Activated naive CD4-positive, alpha-beta T cell treated with anti-CD3 and anti-CD28 coated beads for 36 hours (primary cell): ENCODE data around the gene AGXT2. TPM values are rescaled to one million over a fixed set of nuclear protein-coding genes. Genes with fewer than 3 reads are reported as not detected.

Experiments used
- CTCF ChIA-PET: fragments of 350-600 bp; sonication (Branson Sonifier 250); formaldehyde crosslinking; loops from one replicate; lab custom pipeline; 2021; ENCODE audit warnings: antibody characterized with exemption; lab: Charles Lee
- DNase-seq: peaks from one replicate; pipeline ENCODE4 v3.0.0-alpha.2; 2020
- H3K27ac Mint-ChIP-seq: one replicate; pipeline ENCODE4 v1.8.0; 2021; ENCODE audit warnings: mild to moderate bottlenecking, mixed read lengths
- H3K27me3 Mint-ChIP-seq: one replicate; pipeline ENCODE4 v1.8.0; 2021; ENCODE audit warnings: low read depth, mixed read lengths
- H3K36me3 Mint-ChIP-seq: one replicate; pipeline ENCODE4 v1.8.0; 2021; ENCODE audit warnings: low read depth, mixed read lengths
- H3K4me1 Mint-ChIP-seq: one replicate; pipeline ENCODE4 v1.8.0; 2021; ENCODE audit warnings: low read depth, mixed read lengths
- H3K4me3 Mint-ChIP-seq: one replicate; pipeline ENCODE4 v1.8.0; 2021; ENCODE audit warnings: mild to moderate bottlenecking, moderate library complexity, mixed read lengths
- H3K9me3 Mint-ChIP-seq: one replicate; pipeline ENCODE4 v1.8.0; 2021; ENCODE audit warnings: mixed read lengths
- intact Hi-C: fragments of 100-400 bp; cut with micrococcal nuclease; formaldehyde crosslinking; loops from one replicate; pipeline ENCODE4 v1.15.1; 2023
- total RNA-seq, 2 experiments: library from RNA; stranded (reverse); gene quantifications; one replicate each; pipeline ENCODE4 v1.2.3, GENCODE V29; 2021

AGXT2 gene
- total RNA-seq, 2 experiments from 2014 or later, result not detected

- no peak overlapping the region for H3K4me3 Mint-ChIP-seq
- no peaks in the 10 kb centered on the region for H3K9me3 Mint-ChIP-seq
- intact Hi-C loops, result loop anchor here (5.0 kb wide), 2 partner anchors 107 to 167 kb away; partner anchors contain the start of gene TTC23L
- H3K4me1 Mint-ChIP-seq, result no peaks in the 10 kb centered on the region
- CTCF ChIA-PET, result interaction anchor here (0.7 to 3.2 kb wide), 16 partner anchors 8 to 523 kb away, joined by 3 to 26 read pairs (median 3); partner anchors contain the start of gene DNAJC21
- H3K27ac Mint-ChIP-seq, result no peak overlapping the region
- no peaks in the 10 kb centered on the region for H3K36me3 Mint-ChIP-seq
- H3K27me3 Mint-ChIP-seq, result peaks cover 18% of the 10 kb centered on the region
- DNase-seq, result no peak
These were observed 43.5 kb downstream of the AGXT2 start for GRCh38 chr5:35004200-35004599.

GRCh38 chr5:35003018-35003957 lies 44.5 kb downstream of the AGXT2 start:
- Mint-ChIP-seq H3K27ac (no peak overlapping the region), H3K9me3 (no peaks in the 10 kb centered on the region), H3K4me3 (no peak overlapping the region), H3K36me3 (no peaks in the 10 kb centered on the region), H3K4me1 (no peaks in the 10 kb centered on the region), H3K27me3 (peaks cover 16% of the 10 kb centered on the region)
- peak; percentile 76 for DNase-seq
- intact Hi-C loops, result loop anchor here (1.0 to 5.0 kb wide), 9 partner anchors 45 to 924 kb away; partner anchors contain the start of genes BRIX1, DNAJC21, RAD1 and TTC23L
- CTCF ChIA-PET, result interaction anchor here (0.7 to 3.2 kb wide), 30 partner anchors 8 to 932 kb away, joined by 3 to 26 read pairs (median 3); partner anchors contain the start of genes BRIX1, DNAJC21 and RAD1

DNA sequence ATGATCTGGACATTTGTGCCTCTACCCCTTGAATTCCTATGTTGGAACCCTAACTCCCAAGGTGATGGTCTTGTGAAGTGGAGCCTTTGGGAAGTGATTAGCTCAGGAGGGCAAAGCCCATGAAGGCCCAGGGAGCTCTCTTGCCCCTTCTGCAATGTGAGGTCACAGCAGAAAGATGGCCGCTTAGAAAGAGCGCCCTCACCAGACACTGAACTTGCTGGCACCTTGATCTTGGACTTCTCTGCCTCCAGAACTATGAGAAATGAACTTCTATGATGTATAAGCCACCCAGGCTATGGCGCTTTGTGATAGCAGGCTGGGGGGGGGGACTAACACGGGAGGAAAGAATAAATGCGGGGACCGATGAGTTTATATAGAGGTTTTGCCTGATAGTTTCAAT lies 45.3 kb downstream of the AGXT2 start:
- H3K36me3 Mint-ChIP-seq, result no peaks in the 10 kb centered on the region

GRCh38 chr5:35001842-35002241 lies 45.9 kb downstream of the AGXT2 start:
- H3K9me3 Mint-ChIP-seq, result no peaks in the 10 kb centered on the region
- CTCF ChIA-PET, result interaction anchor here (1.1 to 3.2 kb wide), 5 partner anchors 23 to 525 kb away, joined by 3 to 26 read pairs (median 6); no protein-coding TSS in a partner anchor
- peaks cover 12% of the 10 kb centered on the region for H3K27me3 Mint-ChIP-seq
- DNase-seq, result no peak
- no peaks in the 10 kb centered on the region for H3K36me3 Mint-ChIP-seq
- no peak overlapping the region for H3K4me3 Mint-ChIP-seq
- H3K27ac Mint-ChIP-seq, result no peak overlapping the region
- no peaks in the 10 kb centered on the region for H3K4me1 Mint-ChIP-seq
- intact Hi-C loops, result loop anchor here (2.0 to 5.0 kb wide), 3 partner anchors 105 to 925 kb away; partner anchors contain the start of gene TTC23L

More for the DNA sequence above, 45.3 kb downstream of the AGXT2 start:
- peaks cover 12% of the 10 kb centered on the region for H3K27me3 Mint-ChIP-seq
- H3K4me3 Mint-ChIP-seq, result no peak overlapping the region
- no peaks in the 10 kb centered on the region for H3K9me3 Mint-ChIP-seq
- no peak for DNase-seq
- H3K27ac Mint-ChIP-seq, result no peak overlapping the region
- no peaks in the 10 kb centered on the region for H3K4me1 Mint-ChIP-seq
- intact Hi-C loops, result loop anchor here (2.0 to 5.0 kb wide), 3 partner anchors 105 to 924 kb away; partner anchors contain the start of gene TTC23L
- CTCF ChIA-PET, result interaction anchor here (1.1 to 3.2 kb wide), 7 partner anchors 23 to 529 kb away, joined by 3 to 26 read pairs (median 6); no protein-coding TSS in a partner anchor

GRCh38 chr5:34998058-34998789 lies 49.5 kb downstream of the AGXT2 start:
- CTCF ChIA-PET, result interaction anchor here (0.7 kb wide), 1 partner anchor 9 kb away, joined by 3 read pairs; no protein-coding TSS in a partner anchor
- Mint-ChIP-seq H3K4me1 (no peaks in the 10 kb centered on the region), H3K9me3 (no peaks in the 10 kb centered on the region), H3K36me3 (no peaks in the 10 kb centered on the region), H3K27me3 (peaks cover 21% of the 10 kb centered on the region), H3K27ac (no peak overlapping the region), H3K4me3 (no peak overlapping the region)
- DNase-seq, result no peak
- intact Hi-C loops, result no loop called here

DNA sequence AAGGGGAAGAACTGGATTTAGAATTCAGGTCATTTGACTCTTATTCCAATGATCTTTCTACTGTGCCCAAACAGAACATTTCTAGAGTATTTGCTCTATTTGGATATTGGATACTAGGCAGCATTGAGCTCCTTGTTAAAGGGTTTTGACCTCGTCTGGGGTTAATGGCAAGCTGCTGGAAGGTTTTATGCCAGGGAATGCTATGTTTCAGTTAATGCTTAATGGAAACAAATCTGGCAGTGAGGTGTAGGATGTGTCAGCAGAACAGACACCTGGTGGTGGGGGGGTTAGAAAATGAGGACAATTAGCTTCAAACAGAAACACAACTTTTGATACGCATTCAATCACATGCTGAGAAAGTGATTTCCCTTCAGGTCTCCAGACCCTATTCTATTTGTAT lies 51.5 kb downstream of the AGXT2 start:
- Mint-ChIP-seq H3K36me3 (no peaks in the 10 kb centered on the region), H3K9me3 (no peaks in the 10 kb centered on the region), H3K27ac (no peak overlapping the region), H3K27me3 (peaks cover 26% of the 10 kb centered on the region), H3K4me3 (no peak overlapping the region), H3K4me1 (no peaks in the 10 kb centered on the region)
- CTCF ChIA-PET, result interaction anchor here (0.6 to 0.7 kb wide), 2 partner anchors 53 to 253 kb away, joined by 5 to 8 read pairs; no protein-coding TSS in a partner anchor
- no peak for DNase-seq
- intact Hi-C loops, result no loop called here

DNA sequence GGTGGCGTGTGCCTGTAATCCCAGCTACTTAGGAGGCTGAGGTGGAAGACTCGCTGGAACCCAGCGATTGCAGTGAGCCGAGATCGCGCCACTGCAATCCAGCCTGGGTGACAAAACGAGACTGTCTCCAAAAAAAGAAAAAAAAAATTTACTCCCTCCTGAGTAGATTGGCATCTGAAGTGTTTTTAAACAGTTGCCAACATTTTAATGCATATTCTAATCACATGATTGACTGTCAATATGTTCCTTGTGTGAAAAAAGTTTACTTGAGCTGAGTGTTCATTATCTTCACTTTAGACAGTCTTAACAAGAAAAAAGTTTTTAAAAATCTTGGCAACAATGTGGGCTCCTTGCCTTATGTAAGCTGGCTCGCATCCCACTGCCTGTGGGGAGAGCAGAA lies 53.8 kb downstream of the AGXT2 start:
- intact Hi-C loops, result no loop called here
- CTCF ChIA-PET, result interaction anchor here (1.8 kb wide), 1 partner anchor 10 kb away, joined by 6 read pairs; no protein-coding TSS in a partner anchor

DNA sequence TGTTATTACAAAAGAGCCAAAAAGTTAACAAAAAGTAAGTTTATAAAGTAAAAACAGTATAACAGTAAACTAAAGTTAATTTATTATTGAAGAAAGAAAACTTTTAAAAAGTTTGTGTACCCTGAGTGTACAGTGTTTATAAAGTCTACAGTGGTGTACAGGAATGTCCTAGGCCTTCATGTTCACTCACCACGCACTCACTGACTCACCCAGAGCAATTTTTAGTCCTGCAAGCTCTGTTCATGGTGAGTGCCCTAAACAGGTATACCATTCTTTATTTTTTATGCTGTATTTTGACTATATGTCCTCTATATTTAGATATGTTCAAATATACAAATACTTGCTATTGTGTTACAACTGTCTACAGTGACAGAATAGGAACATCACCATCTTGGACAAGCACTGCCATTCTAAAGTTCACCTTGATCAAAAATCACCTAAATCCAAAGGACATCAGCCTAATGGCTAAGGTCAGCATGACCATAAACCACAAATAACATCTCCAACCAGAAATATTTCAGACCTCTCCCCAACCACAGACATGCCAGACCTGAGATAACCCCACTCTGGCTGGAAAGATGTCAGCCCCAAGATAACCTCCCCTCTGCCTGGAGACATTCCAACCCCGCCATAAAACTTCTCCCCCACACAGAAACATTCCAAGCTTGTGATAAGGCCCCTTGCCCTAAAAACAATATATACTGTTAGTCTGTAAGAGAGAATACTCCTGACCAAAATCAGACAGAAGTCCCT lies 56.1 kb downstream of the AGXT2 start:
- no peak for DNase-seq
- H3K27ac Mint-ChIP-seq, result no peak overlapping the region
- no peaks in the 10 kb centered on the region for H3K36me3 Mint-ChIP-seq
- H3K4me3 Mint-ChIP-seq, result no peak overlapping the region
- peaks cover 47% of the 10 kb centered on the region for H3K27me3 Mint-ChIP-seq
- H3K9me3 Mint-ChIP-seq, result peaks cover 10% of the 10 kb centered on the region
- CTCF ChIA-PET, result no interaction called here
- intact Hi-C loops, result no loop called here
- no peaks in the 10 kb centered on the region for H3K4me1 Mint-ChIP-seq

More for the DNA sequence above, 53.8 kb downstream of the AGXT2 start:
- Mint-ChIP-seq H3K4me1 (no peaks in the 10 kb centered on the region), H3K36me3 (no peaks in the 10 kb centered on the region), H3K27me3 (peaks cover 37% of the 10 kb centered on the region), H3K9me3 (no peaks in the 10 kb centered on the region), H3K4me3 (no peak overlapping the region), H3K27ac (no peak overlapping the region)
- DNase-seq, result no peak

- DNase-seq, result no peak
- no peak overlapping the region for H3K27ac Mint-ChIP-seq
- intact Hi-C loops, result no loop called here
- no peak overlapping the region for H3K4me3 Mint-ChIP-seq
- H3K4me1 Mint-ChIP-seq, result no peaks in the 10 kb centered on the region
- H3K27me3 Mint-ChIP-seq, result peaks cover 31% of the 10 kb centered on the region
- CTCF ChIA-PET, result no interaction called here
- H3K36me3 Mint-ChIP-seq, result no peaks in the 10 kb centered on the region
- H3K9me3 Mint-ChIP-seq, result peaks cover 15% of the 10 kb centered on the region
These were observed 60.8 kb downstream of the AGXT2 start for GRCh38 chr5:34986965-34987364.

GRCh38 chr5:34982823-34983222 lies 64.9 kb downstream of the AGXT2 start:
- H3K4me1 Mint-ChIP-seq, result no peaks in the 10 kb centered on the region
- no peak for DNase-seq
- peaks cover 21% of the 10 kb centered on the region for H3K9me3 Mint-ChIP-seq
- H3K4me3 Mint-ChIP-seq, result no peak overlapping the region
- no peak overlapping the region for H3K27ac Mint-ChIP-seq
- CTCF ChIA-PET, result no interaction called here
- peaks cover 11% of the 10 kb centered on the region for H3K27me3 Mint-ChIP-seq
- intact Hi-C loops, result no loop called here
- no peaks in the 10 kb centered on the region for H3K36me3 Mint-ChIP-seq

- H3K27ac Mint-ChIP-seq, result no peak overlapping the region
- H3K9me3 Mint-ChIP-seq, result peaks cover 9% of the 10 kb centered on the region
- intact Hi-C loops, result no loop called here
- no peaks in the 10 kb centered on the region for H3K36me3 Mint-ChIP-seq
- H3K4me3 Mint-ChIP-seq, result no peak overlapping the region
- DNase-seq, result no peak
- CTCF ChIA-PET, result interaction anchor here (0.6 to 1.4 kb wide), 2 partner anchors 23 to 247 kb away, joined by 4 to 6 read pairs; no protein-coding TSS in a partner anchor
- H3K4me1 Mint-ChIP-seq, result no peaks in the 10 kb centered on the region
- H3K27me3 Mint-ChIP-seq, result no peaks in the 10 kb centered on the region
These were observed 69.1 kb downstream of the AGXT2 start for GRCh38 chr5:34978681-34979080.
